IMR-90 (cell line): ENCODE results near the gene PCARE. TPM values are rescaled to one million over a fixed set of nuclear protein-coding genes. Genes with fewer than 3 reads are reported as not detected.

Source experiments
- ATAC-seq: fragments of 200-7000 bp; cut with Tn5 transposase; 2 replicates; pipeline ENCODE4 v1.9.1; 2020; ENCODE audit warnings: low read depth, mild to moderate bottlenecking, moderate library complexity
- BruUV-seq: library from RNA; stranded (reverse); fragments of 400-500 nt; replicated peaks from 2 replicates; lab custom pipeline; 2021; lab: Mats Ljungman, UMichigan
- CTCF ChIA-PET: fragments of 300-600 bp; formaldehyde crosslinking; extraction: SDS; loops from one replicate; lab custom pipeline; 2021; ENCODE audit warnings: antibody characterized with exemption; lab: Yijun Ruan, JAX
- POLR2A ChIA-PET: fragments of 300-600 bp; sonication (Branson Sonifier 250); formaldehyde crosslinking; loops from one replicate; lab custom pipeline; 2022; ENCODE audit warnings: antibody characterized with exemption; ENCODE audit not compliant: unreplicated experiment; lab: Charles Lee
- DNase-seq: peaks from one replicate; pipeline ENCODE4 v3.0.0; 2013
- H2AFZ ChIP-seq: replicated peaks from 2 replicates; pipeline ENCODE3; 2013; ENCODE audit warnings: low read length, mild to moderate bottlenecking; ENCODE audit not compliant: poor library complexity
- H2AK5ac ChIP-seq: 2 replicates; pipeline ENCODE4 v1.6.1; 2013; ENCODE audit warnings: low read depth, low read length, inconsistent platforms
- H2AK9ac ChIP-seq: replicated peaks from 2 replicates; pipeline ENCODE3; 2013; ENCODE audit warnings: mild to moderate bottlenecking, low read depth, low read length, moderate library complexity; ENCODE audit not compliant: poor library complexity
- H2BK120ac ChIP-seq: 2 replicates; pipeline ENCODE4 v1.6.1; 2013; ENCODE audit warnings: low read depth, low read length, inconsistent platforms
- H2BK15ac ChIP-seq: 3 replicates; pipeline ENCODE4 v1.6.1; 2013; ENCODE audit warnings: low read depth, low read length, inconsistent platforms
- H2BK20ac ChIP-seq: 2 replicates; pipeline ENCODE4 v1.6.1; 2013; ENCODE audit warnings: low read depth, mild to moderate bottlenecking, inconsistent platforms, low read length, moderate library complexity
- H2BK5ac ChIP-seq: 2 replicates; pipeline ENCODE4 v1.6.1; 2013; ENCODE audit warnings: mild to moderate bottlenecking, low read depth, low read length, inconsistent platforms; ENCODE audit not compliant: poor library complexity, severe bottlenecking
- H3K14ac ChIP-seq: replicated peaks from 2 replicates; pipeline ENCODE4 v1.6.1; 2013; ENCODE audit warnings: low read depth, low read length, inconsistent platforms
- H3K18ac ChIP-seq: 2 replicates; pipeline ENCODE4 v1.6.1; 2013; ENCODE audit warnings: low read depth, low read length, control low read depth
- H3K23ac ChIP-seq: 2 replicates; pipeline ENCODE4 v1.6.1; 2013; ENCODE audit warnings: low read depth, low read length, inconsistent platforms
- H3K27ac ChIP-seq: 2 replicates; pipeline ENCODE4 v1.5.1; 2013; ENCODE audit warnings: mild to moderate bottlenecking, control low read depth, low read length; ENCODE audit not compliant: insufficient read depth
- H3K27me3 ChIP-seq: 2 replicates; pipeline ENCODE4 v1.6.1; 2013; ENCODE audit warnings: low read length; ENCODE audit not compliant: control insufficient read depth, insufficient read depth
- H3K36me3 ChIP-seq: 2 replicates; pipeline ENCODE4 v1.6.1; 2013; ENCODE audit warnings: low read length, mixed read lengths; ENCODE audit not compliant: control insufficient read depth, insufficient read depth
- H3K4ac ChIP-seq: 2 replicates; pipeline ENCODE4 v1.6.1; 2013; ENCODE audit warnings: low read depth, low read length, inconsistent platforms
- H3K4me1 ChIP-seq: 2 replicates; pipeline ENCODE4 v1.6.1; 2013; ENCODE audit warnings: low read length, mixed read lengths; ENCODE audit not compliant: control insufficient read depth, insufficient read depth
- H3K4me2 ChIP-seq: 2 replicates; pipeline ENCODE4 v1.6.1; 2013; ENCODE audit warnings: low read depth, mild to moderate bottlenecking, control low read depth, low read length, moderate library complexity
- H3K4me3 ChIP-seq: 2 replicates; pipeline ENCODE4 v1.5.1; 2013; ENCODE audit warnings: low read depth, mild to moderate bottlenecking, control low read depth, low read length, moderate library complexity; ENCODE audit not compliant: insufficient read depth
- H3K56ac ChIP-seq: 2 replicates; pipeline ENCODE4 v1.6.1; 2013; ENCODE audit warnings: low read length, inconsistent platforms; ENCODE audit not compliant: insufficient read depth; ENCODE audit errors: extremely low read depth
- H3K79me1 ChIP-seq, 2 experiments: 2 replicates each; pipeline ENCODE4 v1.6.1; 2013; ENCODE audit warnings: low read length in 2 of 2, inconsistent platforms in 1 of 2, low read depth in 1 of 2
- H3K9ac ChIP-seq: 2 replicates; pipeline ENCODE4 v1.6.1; 2013; ENCODE audit warnings: low read depth, low read length, control low read depth
- H3K9me1 ChIP-seq: 2 replicates; pipeline ENCODE4 v1.6.1; 2013; ENCODE audit warnings: low read length, inconsistent platforms; ENCODE audit not compliant: insufficient read depth
- H3K9me3 ChIP-seq: 2 replicates; pipeline ENCODE4 v1.6.1; 2013; ENCODE audit warnings: low read length; ENCODE audit not compliant: control insufficient read depth, insufficient read depth
- H4K20me1 ChIP-seq: 2 replicates; pipeline ENCODE4 v1.6.1; 2013; ENCODE audit warnings: low read length, inconsistent platforms; ENCODE audit not compliant: insufficient read depth
- H4K5ac ChIP-seq: 2 replicates; pipeline ENCODE4 v1.6.1; 2013; ENCODE audit warnings: mild to moderate bottlenecking, low read depth, low read length, control low read depth
- H4K8ac ChIP-seq, 2 experiments: 2 replicates each; pipeline ENCODE4 v1.6.1; 2013; ENCODE audit warnings: low read depth in 2 of 2, low read length in 2 of 2, control low read depth in 1 of 2, inconsistent platforms in 1 of 2
- H4K91ac ChIP-seq: 2 replicates; pipeline ENCODE4 v1.6.1; 2013; ENCODE audit warnings: low read depth, low read length, inconsistent platforms; ENCODE audit not compliant: insufficient read depth
- ELK1 ChIP-seq: fragments of 150-350 bp; IDR thresholded peaks from 2 replicates; pipeline ENCODE4 v1.6.1; 2016; ENCODE audit warnings: low read depth, mild to moderate bottlenecking, low read length, moderate library complexity, borderline replicate concordance
- POLR2A ChIP-seq: IDR thresholded peaks from 2 replicates; pipeline ENCODE4 v1.6.1; 2012; ENCODE audit warnings: mild to moderate bottlenecking, low read depth, low read length
- RAD21 ChIP-seq: IDR thresholded peaks from 2 replicates; pipeline ENCODE4 v1.6.1; 2012; ENCODE audit warnings: low read length, improper control_type of control experiment
- RFX5 ChIP-seq: IDR thresholded peaks from 2 replicates; pipeline ENCODE4 v1.8.0; 2012; ENCODE audit warnings: low read depth, mild to moderate bottlenecking, low read length, moderate library complexity
- WGBS, 2 experiments: methylation state at CpG; one replicate each; pipeline versions ENCODE4 v1.1.5 to v1.1.7; 2013; ENCODE audit warnings: missing lambda C conversion rate in 2 of 2; ENCODE audit not compliant: insufficient read length in 1 of 2; ENCODE audit errors: extremely low coverage in 2 of 2; 5-methylcytosine and 5-hydroxymethylcytosine counted together
- dilution Hi-C: fragments of 300-500 bp; cut with HindIII; formaldehyde crosslinking; loops from one replicate; pipeline ENCODE4 v1.14.3; 2018; ENCODE audit warnings: low sequenced_read_pairs; ENCODE audit not compliant: unreplicated experiment
- in situ Hi-C: fragments of 300-500 bp; cut with MboI; formaldehyde crosslinking; loops from 3 replicates; pipeline ENCODE4 v1.14.3; 2019; ENCODE audit warnings: low sequenced_read_pairs, inconsistent platforms, mixed read lengths
- intact Hi-C: fragments of 100-400 bp; cut with micrococcal nuclease; formaldehyde crosslinking; loops from 2 replicates; pipeline ENCODE4 v1.10.0; 2022
- polyA plus RNA-seq, 3 experiments: library from polyadenylated mRNA; depleted of rRNA; stranded (reverse); fragments of >200 nt; gene quantifications; 2 replicates each; pipeline ENCODE4 v1.2.3, GENCODE V29; 2012; ENCODE audit warnings: low replicate concordance in 1 of 3
- total RNA-seq: library from RNA; depleted of rRNA; stranded (reverse); fragments of >200 nt; gene quantifications from 2 replicates; pipeline ENCODE4 v1.2.3, GENCODE V29; 2012

Gene PCARE
- total and polyA plus RNA-seq, 2 of the 4 experiments (the other 2 are of a cell fraction): not detected

DNA sequence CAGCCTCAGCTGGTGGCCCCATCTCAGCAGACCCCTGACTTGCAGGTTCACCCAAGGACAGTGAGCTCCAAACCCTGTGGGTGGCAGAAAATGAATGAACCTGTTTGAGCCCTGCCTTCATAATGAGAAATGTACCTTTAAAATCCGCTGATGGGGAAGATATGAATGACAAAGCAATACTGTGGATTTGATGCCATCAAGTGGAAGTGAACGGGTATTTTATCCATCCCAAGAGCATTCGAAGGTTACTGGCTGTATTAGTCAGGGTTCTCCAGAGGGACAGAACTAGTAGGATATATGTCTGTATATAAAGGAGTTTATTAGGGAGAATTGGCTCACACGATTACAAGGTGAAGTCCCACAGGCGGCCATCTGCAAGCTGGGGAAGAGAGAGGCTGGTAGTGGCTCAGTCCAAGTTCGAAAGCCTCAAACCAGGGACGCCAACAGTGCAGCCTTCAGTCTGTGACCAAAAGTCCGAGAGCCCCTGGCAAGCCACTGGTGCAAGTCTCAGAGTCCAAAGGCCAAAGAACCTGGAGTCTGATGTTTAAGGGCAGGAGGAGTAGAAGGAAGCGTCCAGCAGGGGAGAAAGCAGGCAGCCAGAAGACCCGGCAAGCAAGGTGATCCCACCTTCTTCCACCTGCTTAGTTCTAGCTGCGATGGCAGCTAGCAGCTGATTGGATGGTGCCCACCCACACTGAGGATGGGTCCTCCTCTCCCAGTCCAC lies 61.1 kb downstream of the PCARE start:
- H2BK20ac ChIP-seq: no peak overlapping the region
- H3K4me3 ChIP-seq: no peak overlapping the region
- no peaks in the 10 kb centered on the region for H3K79me1 ChIP-seq
- no peak overlapping the region for H2AK5ac ChIP-seq
- no peak overlapping the region for H3K14ac ChIP-seq
- H4K91ac ChIP-seq: no peak overlapping the region
- peaks cover 4% of the 10 kb centered on the region; the same call in 1 of the 2 replicates for H3K27me3 ChIP-seq
- in situ Hi-C loops: no loop called here
- H3K36me3 ChIP-seq: no peaks in the 10 kb centered on the region
- ChIA-PET POLR2A (no interaction called here), CTCF (no interaction called here)
- H2BK15ac ChIP-seq: no peak overlapping the region; the same call in 2 of the 3 replicates
- H2BK120ac ChIP-seq: no peak overlapping the region
- WGBS, 2 experiments: 93% methylated on average over 3 of the region's 11 CpGs; no CpG with 5 or more reads in 1 of the 2 experiments
- H4K20me1 ChIP-seq: no peaks in the 10 kb centered on the region; the same call in 1 of the 2 replicates
- peak overlapping the region; percentile 3 for H2AFZ ChIP-seq
- H3K4me2 ChIP-seq: no peak overlapping the region
- ATAC-seq: no peak
- intact Hi-C loops: no loop called here
- H2BK5ac ChIP-seq: no peak overlapping the region
- no peak overlapping the region for H3K27ac ChIP-seq
- dilution Hi-C loops: no loop called here
- H3K4ac ChIP-seq: no peak overlapping the region
- H3K4me1 ChIP-seq: peaks cover 18% of the 10 kb centered on the region
- H3K18ac ChIP-seq: no peak overlapping the region
- DNase-seq: peak; percentile 15
- no peak overlapping the region for H4K8ac ChIP-seq
- BruUV-seq: no TSS peak
- no peak overlapping the region for H2AK9ac ChIP-seq
- TF ChIP-seq POLR2A (no peak), RFX5 (no peak), RAD21 (peak; percentile 25; the same call in 1 of the 2 replicates), ELK1 (no peak)
- no peak overlapping the region for H3K9ac ChIP-seq
- no peak overlapping the region for H3K56ac ChIP-seq
- H3K23ac ChIP-seq: no peak overlapping the region
- peaks cover 9% of the 10 kb centered on the region for H3K9me1 ChIP-seq
- no peak overlapping the region for H4K5ac ChIP-seq
- no peaks in the 10 kb centered on the region for H3K9me3 ChIP-seq
